GM12878 (cell line): ENCODE measurements around the gene CD2AP. TPM values are rescaled to one million over a fixed set of nuclear protein-coding genes. Genes with fewer than 3 reads are reported as not detected.

Source experiments
- ATAC-seq: fragments of 200-7000 bp; cut with Tn5 transposase; 3 replicates; pipeline ENCODE4 v1.9.1; 2020; ENCODE audit warnings: mild to moderate bottlenecking, moderate library complexity
- BruUV-seq: library from RNA; stranded (reverse); fragments of 400-500 nt; replicated peaks from 2 replicates; lab custom pipeline; 2021; lab: Mats Ljungman, UMichigan
- CTCF ChIA-PET: fragments of 300-600 bp; sonication (Branson Sonifier 250); formaldehyde crosslinking; extraction: SDS; loops from one replicate; lab custom pipeline; 2021; ENCODE audit warnings: inconsistent platforms; lab: Yijun Ruan, JAX
- POLR2A ChIA-PET: fragments of 350-600 bp; formaldehyde crosslinking; extraction: SDS; loops from one replicate; lab custom pipeline; 2021; ENCODE audit warnings: inconsistent platforms; lab: Charles Lee
- RAD21 ChIA-PET: fragments of 300-600 bp; sonication (Branson Sonifier 250); formaldehyde crosslinking; loops from one replicate; lab custom pipeline; 2023; ENCODE audit warnings: antibody characterized with exemption; ENCODE audit not compliant: unreplicated experiment; lab: Charles Lee
- SMC1A ChIA-PET: fragments of 300-600 bp; sonication (Branson Sonifier 250); formaldehyde crosslinking; loops from one replicate; lab custom pipeline; 2023; ENCODE audit not compliant: unreplicated experiment, uncharacterized antibody; lab: Charles Lee
- DNase-seq: peaks from one replicate; pipeline ENCODE4 v3.0.0-alpha.2; 2011; ENCODE audit warnings: low read depth, low spot score
- FAIRE-seq: peaks from 3 replicates; lab custom pipeline; 2011; peaks lifted over from hg19 to GRCh38; lab: Jason Lieb, UNC
- H2AFZ ChIP-seq: 2 replicates; pipeline ENCODE4 v1.6.0; 2011; ENCODE audit warnings: low read depth, low read length, control low read depth; ENCODE audit not compliant: control insufficient read depth
- H3K27ac ChIP-seq: 2 replicates; pipeline ENCODE4 v1.5.1; 2011; ENCODE audit warnings: control low read depth; ENCODE audit not compliant: control insufficient read depth, insufficient read depth
- H3K27me3 ChIP-seq, 2 experiments: replicated peaks in 1 of 2; 2 replicates each; pipeline versions ENCODE4 v1.6.0 to v1.6.1; 2011; ENCODE audit warnings: low read length in 1 of 2; ENCODE audit not compliant: control insufficient read depth in 2 of 2, insufficient read depth in 2 of 2
- H3K36me3 ChIP-seq, 2 experiments: 2 replicates each; pipeline ENCODE4 v1.5.1; 2011; ENCODE audit warnings: low read length in 1 of 2; ENCODE audit not compliant: control insufficient read depth in 2 of 2, insufficient read depth in 2 of 2
- H3K4me1 ChIP-seq: 2 replicates; pipeline ENCODE4 v1.6.1; 2011; ENCODE audit warnings: mild to moderate bottlenecking, low read length, moderate library complexity, mixed read lengths; ENCODE audit not compliant: control insufficient read depth, insufficient read depth
- H3K4me2 ChIP-seq: 2 replicates; pipeline ENCODE4 v1.6.0; 2011; ENCODE audit warnings: control low read depth; ENCODE audit not compliant: control insufficient read depth, insufficient read depth
- H3K4me3 ChIP-seq: fragments of 200-600 bp; sonication (generic); 2 replicates; pipeline ENCODE4 v1.5.1; 2016
- H3K79me2 ChIP-seq: 2 replicates; pipeline ENCODE4 v1.6.0; 2011; ENCODE audit warnings: low read length; ENCODE audit not compliant: control insufficient read depth, insufficient read depth
- H3K9ac ChIP-seq: 2 replicates; pipeline ENCODE4 v1.8.0; 2011; ENCODE audit warnings: low read length, control low read depth, mixed read lengths; ENCODE audit not compliant: control insufficient read depth, insufficient read depth
- H3K9me3 ChIP-seq: replicated peaks from 3 replicates; pipeline ENCODE4 v1.5.1; 2011; ENCODE audit warnings: mild to moderate bottlenecking, low read length; ENCODE audit not compliant: control insufficient read depth, insufficient read depth
- H4K20me1 ChIP-seq: 2 replicates; pipeline ENCODE4 v1.6.0; 2011; ENCODE audit not compliant: control insufficient read depth, insufficient read depth
- ATF7 ChIP-seq: fragments of 450-650 bp; IDR thresholded peaks from 2 replicates; pipeline ENCODE4 v1.6.1; 2016; ENCODE audit warnings: low read depth, mild to moderate bottlenecking
- CBX3 ChIP-seq: fragments of 200-600 bp; sonication (generic); IDR thresholded peaks from 2 replicates; pipeline ENCODE4 v1.6.1; 2016; ENCODE audit warnings: low read depth, borderline replicate concordance
- JUNB ChIP-seq: IDR thresholded peaks from 2 replicates; pipeline ENCODE4 v1.6.1; 2016; ENCODE audit warnings: antibody characterized with exemption, mild to moderate bottlenecking
- NFYB ChIP-seq: IDR thresholded peaks from 2 replicates; pipeline ENCODE4 v1.6.1; 2011; ENCODE audit warnings: low read depth, mild to moderate bottlenecking, low read length, improper control_type of control experiment, moderate library complexity; ENCODE audit not compliant: insufficient read depth
- POU2F2 ChIP-seq: IDR thresholded peaks from 3 replicates; pipeline ENCODE4 v1.6.1; 2011; ENCODE audit warnings: low read depth, mild to moderate bottlenecking, low read length, borderline replicate concordance
- RBBP5 ChIP-seq: fragments of 200-600 bp; sonication (generic); conservative IDR thresholded peaks from 2 replicates; pipeline ENCODE4 v1.6.1; 2016
- STAT3 ChIP-seq: IDR thresholded peaks from 2 replicates; pipeline ENCODE4 v1.6.1; 2011; ENCODE audit warnings: low read depth, low read length, improper control_type of control experiment
- SUPT20H ChIP-seq: IDR thresholded peaks from 2 replicates; pipeline ENCODE4 v1.6.1; 2011; ENCODE audit warnings: low read depth, mild to moderate bottlenecking, low read length, moderate library complexity, borderline replicate concordance; ENCODE audit not compliant: control insufficient read depth
- YBX1 ChIP-seq: fragments of 450-650 bp; IDR thresholded peaks from 2 replicates; pipeline ENCODE4 v1.6.1; 2016; ENCODE audit warnings: antibody characterized with exemption
- ZNF24 ChIP-seq: fragments of 450-650 bp; IDR thresholded peaks from 2 replicates; pipeline ENCODE4 v1.6.1; 2017; ENCODE audit warnings: antibody characterized with exemption, mild to moderate bottlenecking
- ZNF384 ChIP-seq: IDR thresholded peaks from 2 replicates; pipeline ENCODE4 v1.6.1; 2012; ENCODE audit warnings: low read depth, mild to moderate bottlenecking, low read length, improper control_type of control experiment, borderline replicate concordance
- ZNF622 ChIP-seq: fragments of 450-650 bp; IDR thresholded peaks from 2 replicates; pipeline ENCODE4 v1.6.1; 2017; ENCODE audit warnings: mild to moderate bottlenecking, inconsistent platforms
- ZZZ3 ChIP-seq: IDR thresholded peaks from 2 replicates; pipeline ENCODE4 v1.6.1; 2011; ENCODE audit warnings: low read depth; ENCODE audit not compliant: control insufficient read depth, insufficient read length
- WGBS: methylation state at CpG from one replicate; pipeline ENCODE4 v1.1.6; 2016; ENCODE audit warnings: low lambda C conversion rate; ENCODE audit not compliant: insufficient replicate concordance, insufficient coverage; ENCODE audit errors: missing lambda C conversion rate; 5-methylcytosine and 5-hydroxymethylcytosine counted together
- in situ Hi-C: fragments of 300-500 bp; cut with MboI; formaldehyde crosslinking; loops from 9 replicates; pipeline ENCODE4 v1.14.3; 2018; ENCODE audit warnings: mixed read lengths
- intact Hi-C: fragments of 100-400 bp; cut with micrococcal nuclease; formaldehyde crosslinking; loops from one replicate; pipeline ENCODE4 v1.14.2; 2022; ENCODE audit not compliant: unreplicated experiment
- polyA plus RNA-seq, 11 experiments: library from polyadenylated mRNA; depleted of rRNA in 4 of 11; unstranded in 6 of 11; stranded (reverse) in 5 of 11; fragments of >200 nt; fragmentation: Nextera tagmentation in 4 of 11; fragmentation: Illumina TruSeq in 1 of 11; extraction: Ambion mirVana in 4 of 11; extraction: Trizol in 1 of 11; gene quantifications; 1 replicate in 1 of 11; 2 replicates in 10 of 11; pipeline versions ENCODE4 v1.2.1 to v1.2.3, GENCODE V29; 2011 to 2016; ENCODE audit warnings: inconsistent platforms in 2 of 11, missing spikeins in 2 of 11, low read depth in 1 of 11
- total RNA-seq, 4 experiments: library from RNA; depleted of rRNA in 3 of 4; stranded (reverse); fragments of >200 nt in 3 of 4; fragmentation: Illumina TruSeq in 1 of 4; extraction: Trizol in 1 of 4; gene quantifications; 2 replicates each; pipeline versions ENCODE4 v1.2.1 to v1.2.3, GENCODE V29; 2013 to 2021
- TF ChIP-seq, protein P1 (sequence below): fragments of 450-650 bp; IDR thresholded peaks from 2 replicates; pipeline ENCODE4 v1.6.1; 2017; ENCODE audit warnings: mild to moderate bottlenecking, moderate library complexity
- TF ChIP-seq, protein P2 (sequence below): fragments of 150-350 bp; IDR thresholded peaks from 2 replicates; pipeline ENCODE4 v1.6.1; 2016; ENCODE audit warnings: low read depth, low read length
- TF ChIP-seq, protein P3 (sequence below): fragments of 150-350 bp; IDR thresholded peaks from 2 replicates; pipeline ENCODE4 v1.6.1; 2014; ENCODE audit warnings: mild to moderate bottlenecking, low read depth, low read length

CD2AP gene
- total and polyA plus RNA-seq, 10 of the 15 experiments (the other 5 are each of a cell fraction or from before 2014, with no cell fraction given), result 5.4 to 46.6 (median 20.9) TPM

DNA sequence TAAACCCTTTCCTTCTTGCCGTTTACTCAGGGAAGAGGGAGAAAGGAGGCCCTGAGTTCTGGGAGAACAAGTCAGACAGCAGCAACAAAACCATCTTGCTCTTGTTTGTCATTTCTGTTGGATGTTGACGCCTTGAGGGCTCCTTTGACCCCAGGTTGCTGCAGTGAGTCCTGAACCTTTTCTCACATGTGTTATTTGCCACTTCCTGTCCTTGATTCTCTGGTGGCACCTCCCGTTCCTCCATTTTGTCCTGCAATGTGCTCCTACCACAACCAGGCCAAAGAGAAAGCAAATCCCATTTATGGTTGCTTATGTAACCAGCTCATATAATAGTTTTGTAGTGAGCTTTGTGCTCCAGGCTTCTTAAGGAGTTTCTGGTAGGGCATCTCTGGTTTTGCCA, 154.2 kb downstream of the CD2AP start:
- DNase-seq, result no peak
- Histone ChIP-seq H3K36me3 (no peaks in the 10 kb centered on the region), H2AFZ (no peak overlapping the region), H3K9ac (no peak overlapping the region), H4K20me1 (no peaks in the 10 kb centered on the region), H3K4me3 (no peak overlapping the region), H3K79me2 (no peaks in the 10 kb centered on the region), H3K9me3 (no peaks in the 10 kb centered on the region), H3K4me2 (no peak overlapping the region), H3K27ac (no peak overlapping the region), H3K27me3 (no peaks in the 10 kb centered on the region), H3K4me1 (no peaks in the 10 kb centered on the region)
- no peak for FAIRE-seq
- peak; percentile 16; the same call in 2 of the 3 replicates for ATAC-seq
- ChIA-PET CTCF (interaction anchor here (0.6 to 8.0 kb wide), 53 partner anchors 9 to 1778 kb away, joined by 3 to 154 read pairs (median 4); partner anchors contain the start of gene OPN5), SMC1A (interaction anchor here (0.5 to 9.2 kb wide), 33 partner anchors 10 to 1778 kb away, joined by 3 to 184 read pairs (median 5); partner anchors contain the start of gene ADGRF4), POLR2A (interaction anchor here (0.9 to 2.3 kb wide), 3 partner anchors 102 to 217 kb away, joined by 3 to 9 read pairs (median 4); no protein-coding TSS in a partner anchor), RAD21 (interaction anchor here (0.9 to 6.5 kb wide), 19 partner anchors 9 to 220 kb away, joined by 3 to 114 read pairs (median 5); partner anchors contain the start of gene CD2AP)
- 33% methylated on average over 3 of the region's 3 CpGs for whole genome bisulfite sequencing
- intact Hi-C loops, result loop anchor here (1.0 kb wide), 3 partner anchors 103 to 217 kb away; no protein-coding TSS in a partner anchor
- in situ Hi-C loops, result loop anchor here (5.0 to 10.0 kb wide), 3 partner anchors 106 to 217 kb away; partner anchors contain the start of gene OPN5
- BruUV-seq, result no TSS peak
- TF ChIP-seq RBBP5, result no peak
- TF ChIP-seq STAT3, result no peak
- no peak for TF ChIP-seq SUPT20H
- TF ChIP-seq YBX1, result no peak
- TF ChIP-seq, protein P1, sequence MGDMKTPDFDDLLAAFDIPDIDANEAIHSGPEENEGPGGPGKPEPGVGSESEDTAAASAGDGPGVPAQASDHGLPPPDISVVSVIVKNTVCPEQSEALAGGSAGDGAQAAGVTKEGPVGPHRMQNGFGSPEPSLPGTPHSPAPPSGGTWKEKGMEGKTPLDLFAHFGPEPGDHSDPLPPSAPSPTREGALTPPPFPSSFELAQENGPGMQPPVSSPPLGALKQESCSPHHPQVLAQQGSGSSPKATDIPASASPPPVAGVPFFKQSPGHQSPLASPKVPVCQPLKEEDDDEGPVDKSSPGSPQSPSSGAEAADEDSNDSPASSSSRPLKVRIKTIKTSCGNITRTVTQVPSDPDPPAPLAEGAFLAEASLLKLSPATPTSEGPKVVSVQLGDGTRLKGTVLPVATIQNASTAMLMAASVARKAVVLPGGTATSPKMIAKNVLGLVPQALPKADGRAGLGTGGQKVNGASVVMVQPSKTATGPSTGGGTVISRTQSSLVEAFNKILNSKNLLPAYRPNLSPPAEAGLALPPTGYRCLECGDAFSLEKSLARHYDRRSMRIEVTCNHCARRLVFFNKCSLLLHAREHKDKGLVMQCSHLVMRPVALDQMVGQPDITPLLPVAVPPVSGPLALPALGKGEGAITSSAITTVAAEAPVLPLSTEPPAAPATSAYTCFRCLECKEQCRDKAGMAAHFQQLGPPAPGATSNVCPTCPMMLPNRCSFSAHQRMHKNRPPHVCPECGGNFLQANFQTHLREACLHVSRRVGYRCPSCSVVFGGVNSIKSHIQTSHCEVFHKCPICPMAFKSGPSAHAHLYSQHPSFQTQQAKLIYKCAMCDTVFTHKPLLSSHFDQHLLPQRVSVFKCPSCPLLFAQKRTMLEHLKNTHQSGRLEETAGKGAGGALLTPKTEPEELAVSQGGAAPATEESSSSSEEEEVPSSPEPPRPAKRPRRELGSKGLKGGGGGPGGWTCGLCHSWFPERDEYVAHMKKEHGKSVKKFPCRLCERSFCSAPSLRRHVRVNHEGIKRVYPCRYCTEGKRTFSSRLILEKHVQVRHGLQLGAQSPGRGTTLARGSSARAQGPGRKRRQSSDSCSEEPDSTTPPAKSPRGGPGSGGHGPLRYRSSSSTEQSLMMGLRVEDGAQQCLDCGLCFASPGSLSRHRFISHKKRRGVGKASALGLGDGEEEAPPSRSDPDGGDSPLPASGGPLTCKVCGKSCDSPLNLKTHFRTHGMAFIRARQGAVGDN, result no peak
- TF ChIP-seq POU2F2, result no peak
- no peak for TF ChIP-seq ATF7
- no peak for TF ChIP-seq NFYB
- no peak for TF ChIP-seq ZZZ3
- no peak for TF ChIP-seq JUNB
- TF ChIP-seq ZNF384, result no peak
- no peak for TF ChIP-seq ZNF24
- TF ChIP-seq, protein P2, sequence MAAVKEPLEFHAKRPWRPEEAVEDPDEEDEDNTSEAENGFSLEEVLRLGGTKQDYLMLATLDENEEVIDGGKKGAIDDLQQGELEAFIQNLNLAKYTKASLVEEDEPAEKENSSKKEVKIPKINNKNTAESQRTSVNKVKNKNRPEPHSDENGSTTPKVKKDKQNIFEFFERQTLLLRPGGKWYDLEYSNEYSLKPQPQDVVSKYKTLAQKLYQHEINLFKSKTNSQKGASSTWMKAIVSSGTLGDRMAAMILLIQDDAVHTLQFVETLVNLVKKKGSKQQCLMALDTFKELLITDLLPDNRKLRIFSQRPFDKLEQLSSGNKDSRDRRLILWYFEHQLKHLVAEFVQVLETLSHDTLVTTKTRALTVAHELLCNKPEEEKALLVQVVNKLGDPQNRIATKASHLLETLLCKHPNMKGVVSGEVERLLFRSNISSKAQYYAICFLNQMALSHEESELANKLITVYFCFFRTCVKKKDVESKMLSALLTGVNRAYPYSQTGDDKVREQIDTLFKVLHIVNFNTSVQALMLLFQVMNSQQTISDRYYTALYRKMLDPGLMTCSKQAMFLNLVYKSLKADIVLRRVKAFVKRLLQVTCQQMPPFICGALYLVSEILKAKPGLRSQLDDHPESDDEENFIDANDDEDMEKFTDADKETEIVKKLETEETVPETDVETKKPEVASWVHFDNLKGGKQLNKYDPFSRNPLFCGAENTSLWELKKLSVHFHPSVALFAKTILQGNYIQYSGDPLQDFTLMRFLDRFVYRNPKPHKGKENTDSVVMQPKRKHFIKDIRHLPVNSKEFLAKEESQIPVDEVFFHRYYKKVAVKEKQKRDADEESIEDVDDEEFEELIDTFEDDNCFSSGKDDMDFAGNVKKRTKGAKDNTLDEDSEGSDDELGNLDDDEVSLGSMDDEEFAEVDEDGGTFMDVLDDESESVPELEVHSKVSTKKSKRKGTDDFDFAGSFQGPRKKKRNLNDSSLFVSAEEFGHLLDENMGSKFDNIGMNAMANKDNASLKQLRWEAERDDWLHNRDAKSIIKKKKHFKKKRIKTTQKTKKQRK, result no peak
- no peak for TF ChIP-seq ZNF622
- TF ChIP-seq, protein P3, sequence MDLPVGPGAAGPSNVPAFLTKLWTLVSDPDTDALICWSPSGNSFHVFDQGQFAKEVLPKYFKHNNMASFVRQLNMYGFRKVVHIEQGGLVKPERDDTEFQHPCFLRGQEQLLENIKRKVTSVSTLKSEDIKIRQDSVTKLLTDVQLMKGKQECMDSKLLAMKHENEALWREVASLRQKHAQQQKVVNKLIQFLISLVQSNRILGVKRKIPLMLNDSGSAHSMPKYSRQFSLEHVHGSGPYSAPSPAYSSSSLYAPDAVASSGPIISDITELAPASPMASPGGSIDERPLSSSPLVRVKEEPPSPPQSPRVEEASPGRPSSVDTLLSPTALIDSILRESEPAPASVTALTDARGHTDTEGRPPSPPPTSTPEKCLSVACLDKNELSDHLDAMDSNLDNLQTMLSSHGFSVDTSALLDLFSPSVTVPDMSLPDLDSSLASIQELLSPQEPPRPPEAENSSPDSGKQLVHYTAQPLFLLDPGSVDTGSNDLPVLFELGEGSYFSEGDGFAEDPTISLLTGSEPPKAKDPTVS, result no peak
- TF ChIP-seq CBX3, result no peak
